IMR-90 (cell line): Measurements from ENCODE around the gene CALCOCO2. TPM values are rescaled to one million over a fixed set of nuclear protein-coding genes. Genes with fewer than 3 reads are reported as not detected.
"Not testable (repeated sequence)": the region's sequence is repeated elsewhere in the genome, so short reads cannot be mapped to it uniquely, and the experiment has no call there.

ENCODE experiments used
- ATAC-seq: fragments of 200-7000 bp; cut with Tn5 transposase; 2 replicates; pipeline ENCODE4 v1.9.1; 2020; ENCODE audit warnings: low read depth, mild to moderate bottlenecking, moderate library complexity
- BruUV-seq: library from RNA; stranded (reverse); fragments of 400-500 nt; replicated peaks from 2 replicates; lab custom pipeline; 2021; lab: Mats Ljungman, UMichigan
- CTCF ChIA-PET: fragments of 300-600 bp; formaldehyde crosslinking; extraction: SDS; loops from one replicate; lab custom pipeline; 2021; ENCODE audit warnings: antibody characterized with exemption; lab: Yijun Ruan, JAX
- POLR2A ChIA-PET: fragments of 300-600 bp; sonication (Branson Sonifier 250); formaldehyde crosslinking; loops from one replicate; lab custom pipeline; 2022; ENCODE audit warnings: antibody characterized with exemption; ENCODE audit not compliant: unreplicated experiment; lab: Charles Lee
- DNase-seq: peaks from one replicate; pipeline ENCODE4 v3.0.0; 2013
- H2AFZ ChIP-seq: replicated peaks from 2 replicates; pipeline ENCODE3; 2013; ENCODE audit warnings: low read length, mild to moderate bottlenecking; ENCODE audit not compliant: poor library complexity
- H2AK5ac ChIP-seq: 2 replicates; pipeline ENCODE4 v1.6.1; 2013; ENCODE audit warnings: low read depth, low read length, inconsistent platforms
- H2AK9ac ChIP-seq: replicated peaks from 2 replicates; pipeline ENCODE3; 2013; ENCODE audit warnings: mild to moderate bottlenecking, low read depth, low read length, moderate library complexity; ENCODE audit not compliant: poor library complexity
- H2BK120ac ChIP-seq: 2 replicates; pipeline ENCODE4 v1.6.1; 2013; ENCODE audit warnings: low read depth, low read length, inconsistent platforms
- H2BK15ac ChIP-seq: 3 replicates; pipeline ENCODE4 v1.6.1; 2013; ENCODE audit warnings: low read depth, low read length, inconsistent platforms
- H2BK20ac ChIP-seq: 2 replicates; pipeline ENCODE4 v1.6.1; 2013; ENCODE audit warnings: low read depth, mild to moderate bottlenecking, inconsistent platforms, low read length, moderate library complexity
- H2BK5ac ChIP-seq: 2 replicates; pipeline ENCODE4 v1.6.1; 2013; ENCODE audit warnings: mild to moderate bottlenecking, low read depth, low read length, inconsistent platforms; ENCODE audit not compliant: poor library complexity, severe bottlenecking
- H3K14ac ChIP-seq: replicated peaks from 2 replicates; pipeline ENCODE4 v1.6.1; 2013; ENCODE audit warnings: low read depth, low read length, inconsistent platforms
- H3K18ac ChIP-seq: 2 replicates; pipeline ENCODE4 v1.6.1; 2013; ENCODE audit warnings: low read depth, low read length, control low read depth
- H3K23ac ChIP-seq: 2 replicates; pipeline ENCODE4 v1.6.1; 2013; ENCODE audit warnings: low read depth, low read length, inconsistent platforms
- H3K27ac ChIP-seq: 2 replicates; pipeline ENCODE4 v1.5.1; 2013; ENCODE audit warnings: mild to moderate bottlenecking, control low read depth, low read length; ENCODE audit not compliant: insufficient read depth
- H3K27me3 ChIP-seq: 2 replicates; pipeline ENCODE4 v1.6.1; 2013; ENCODE audit warnings: low read length; ENCODE audit not compliant: control insufficient read depth, insufficient read depth
- H3K36me3 ChIP-seq: 2 replicates; pipeline ENCODE4 v1.6.1; 2013; ENCODE audit warnings: low read length, mixed read lengths; ENCODE audit not compliant: control insufficient read depth, insufficient read depth
- H3K4ac ChIP-seq: 2 replicates; pipeline ENCODE4 v1.6.1; 2013; ENCODE audit warnings: low read depth, low read length, inconsistent platforms
- H3K4me1 ChIP-seq: 2 replicates; pipeline ENCODE4 v1.6.1; 2013; ENCODE audit warnings: low read length, mixed read lengths; ENCODE audit not compliant: control insufficient read depth, insufficient read depth
- H3K4me2 ChIP-seq: 2 replicates; pipeline ENCODE4 v1.6.1; 2013; ENCODE audit warnings: low read depth, mild to moderate bottlenecking, control low read depth, low read length, moderate library complexity
- H3K4me3 ChIP-seq: 2 replicates; pipeline ENCODE4 v1.5.1; 2013; ENCODE audit warnings: low read depth, mild to moderate bottlenecking, control low read depth, low read length, moderate library complexity; ENCODE audit not compliant: insufficient read depth
- H3K56ac ChIP-seq: 2 replicates; pipeline ENCODE4 v1.6.1; 2013; ENCODE audit warnings: low read length, inconsistent platforms; ENCODE audit not compliant: insufficient read depth; ENCODE audit errors: extremely low read depth
- H3K79me1 ChIP-seq, 2 experiments: 2 replicates each; pipeline ENCODE4 v1.6.1; 2013; ENCODE audit warnings: low read length in 2 of 2, inconsistent platforms in 1 of 2, low read depth in 1 of 2
- H3K9ac ChIP-seq: 2 replicates; pipeline ENCODE4 v1.6.1; 2013; ENCODE audit warnings: low read depth, low read length, control low read depth
- H3K9me1 ChIP-seq: 2 replicates; pipeline ENCODE4 v1.6.1; 2013; ENCODE audit warnings: low read length, inconsistent platforms; ENCODE audit not compliant: insufficient read depth
- H3K9me3 ChIP-seq: 2 replicates; pipeline ENCODE4 v1.6.1; 2013; ENCODE audit warnings: low read length; ENCODE audit not compliant: control insufficient read depth, insufficient read depth
- H4K20me1 ChIP-seq: 2 replicates; pipeline ENCODE4 v1.6.1; 2013; ENCODE audit warnings: low read length, inconsistent platforms; ENCODE audit not compliant: insufficient read depth
- H4K5ac ChIP-seq: 2 replicates; pipeline ENCODE4 v1.6.1; 2013; ENCODE audit warnings: mild to moderate bottlenecking, low read depth, low read length, control low read depth
- H4K8ac ChIP-seq, 2 experiments: 2 replicates each; pipeline ENCODE4 v1.6.1; 2013; ENCODE audit warnings: low read depth in 2 of 2, low read length in 2 of 2, control low read depth in 1 of 2, inconsistent platforms in 1 of 2
- H4K91ac ChIP-seq: 2 replicates; pipeline ENCODE4 v1.6.1; 2013; ENCODE audit warnings: low read depth, low read length, inconsistent platforms; ENCODE audit not compliant: insufficient read depth
- CEBPB ChIP-seq: IDR thresholded peaks from 2 replicates; pipeline ENCODE4 v1.6.1; 2012; ENCODE audit warnings: low read depth, low read length, improper control_type of control experiment
- WGBS, 2 experiments: methylation state at CpG; one replicate each; pipeline versions ENCODE4 v1.1.5 to v1.1.7; 2013; ENCODE audit warnings: missing lambda C conversion rate in 2 of 2; ENCODE audit not compliant: insufficient read length in 1 of 2; ENCODE audit errors: extremely low coverage in 2 of 2; 5-methylcytosine and 5-hydroxymethylcytosine counted together
- dilution Hi-C: fragments of 300-500 bp; cut with HindIII; formaldehyde crosslinking; loops from one replicate; pipeline ENCODE4 v1.14.3; 2018; ENCODE audit warnings: low sequenced_read_pairs; ENCODE audit not compliant: unreplicated experiment
- in situ Hi-C: fragments of 300-500 bp; cut with MboI; formaldehyde crosslinking; loops from 3 replicates; pipeline ENCODE4 v1.14.3; 2019; ENCODE audit warnings: low sequenced_read_pairs, inconsistent platforms, mixed read lengths
- intact Hi-C: fragments of 100-400 bp; cut with micrococcal nuclease; formaldehyde crosslinking; loops from 2 replicates; pipeline ENCODE4 v1.10.0; 2022
- polyA plus RNA-seq, 3 experiments: library from polyadenylated mRNA; depleted of rRNA; stranded (reverse); fragments of >200 nt; gene quantifications; 2 replicates each; pipeline ENCODE4 v1.2.3, GENCODE V29; 2012; ENCODE audit warnings: low replicate concordance in 1 of 3
- total RNA-seq: library from RNA; depleted of rRNA; stranded (reverse); fragments of >200 nt; gene quantifications from 2 replicates; pipeline ENCODE4 v1.2.3, GENCODE V29; 2012

The CALCOCO2 gene
- total and polyA plus RNA-seq, 2 of the 4 experiments (the other 2 are of a cell fraction) = 35.9 to 53.4 TPM

- no peak for TF ChIP-seq CEBPB
These were observed 40.9 kb downstream of the CALCOCO2 start (continued) for GRCh38 chr17:48871551-48872351.

- H3K23ac ChIP-seq, H3K4me1 ChIP-seq, H2BK5ac ChIP-seq, H3K4me3 ChIP-seq, CTCF ChIA-PET, H3K27me3 ChIP-seq, dilution Hi-C loops, H2BK15ac ChIP-seq, BruUV-seq, H2AFZ ChIP-seq, H4K5ac ChIP-seq, H3K14ac ChIP-seq, H3K79me1 ChIP-seq, H2BK120ac ChIP-seq, ATAC-seq, H3K9ac ChIP-seq, in situ Hi-C loops, H3K27ac ChIP-seq, H4K91ac ChIP-seq, DNase-seq, H2BK20ac ChIP-seq, intact Hi-C loops, H3K9me1 ChIP-seq, H3K4ac ChIP-seq, H4K8ac ChIP-seq, H4K20me1 ChIP-seq, H2AK5ac ChIP-seq, POLR2A ChIA-PET, H3K9me3 ChIP-seq, H3K4me2 ChIP-seq, H2AK9ac ChIP-seq, H3K18ac ChIP-seq, H3K56ac ChIP-seq, H3K36me3 ChIP-seq: not testable (repeated sequence)
- no CpG with 5 or more reads among the region's 3 CpGs for WGBS, 2 experiments
These were observed 41.6 kb downstream of the CALCOCO2 start for GRCh38 chr17:48872409-48872808.
